Colonic mucosa (tissue), 4 donors: ENCODE measurements around the gene COX6B2. TPM values are rescaled to one million over a fixed set of nuclear protein-coding genes. Genes with fewer than 3 reads are reported as not detected.

Experiments
- DNase-seq: peaks from one replicate; pipeline ENCODE4 v3.0.0-alpha.2; 2020
- H3K27ac ChIP-seq: fragments of 200-600 bp; one replicate; pipeline ENCODE4 v1.8.0; 2021
- H3K27me3 ChIP-seq: fragments of 200-600 bp; one replicate; pipeline ENCODE4 v1.8.0; 2021
- H3K36me3 ChIP-seq: fragments of 200-600 bp; one replicate; pipeline ENCODE4 v1.8.0; 2021
- H3K4me1 ChIP-seq: fragments of 200-600 bp; one replicate; pipeline ENCODE4 v1.8.0; 2021; ENCODE audit warnings: mild to moderate bottlenecking
- H3K4me3 ChIP-seq: fragments of 200-600 bp; one replicate; pipeline ENCODE4 v1.8.0; 2021
- H3K9ac ChIP-seq, 2 donors: one replicate each; pipeline ENCODE4 v1.7.0; 2013; ENCODE audit warnings: control low read depth in 2 of 2, low read depth in 2 of 2, low read length in 2 of 2
- H3K9me3 ChIP-seq: fragments of 200-600 bp; one replicate; pipeline ENCODE4 v1.8.0; 2021
- intact Hi-C: fragments of 100-400 bp; cut with DNase I; formaldehyde crosslinking; loops from one replicate; pipeline ENCODE4 v1.14.1; 2022
- total RNA-seq, 2 donors: library from RNA; stranded (reverse); fragmentation: NEBNext Ultra II Directional in 1 of 2; extraction: Animal tissue kit (Norgen Biotek cat#: 25700) in 1 of 2; gene quantifications; one replicate each; pipeline ENCODE4 v1.2.1, GENCODE V29; 2021
- TF ChIP-seq, protein P1 (sequence below): fragments of 200-600 bp; IDR thresholded peaks from one replicate; pipeline ENCODE4 v1.8.0; 2022; ENCODE audit warnings: antibody characterized with exemption, mild to moderate bottlenecking
- donor health status: healthy.
- donor health status: DM: no; HTN: no; CAD: no.
- donor health status: DM: no; HTN: no; CAD: no.

COX6B2 gene
- total RNA-seq, 2 donors from 2014 or later: 12.9 to 15.2 TPM

GRCh38 chr19:55345818-55346724 is 8.4 kb downstream of the COX6B2 start:
- Histone ChIP-seq H3K9me3 (no peaks in the 10 kb centered on the region), H3K9ac (no peak overlapping the region), H3K27me3 (no peaks in the 10 kb centered on the region), H3K4me3 (no peak overlapping the region), H3K36me3 (peaks cover 5% of the 10 kb centered on the region), H3K27ac (no peak overlapping the region), H3K4me1 (no peaks in the 10 kb centered on the region)
- peak; percentile 82 for DNase-seq
- intact Hi-C loops: no loop called here
- TF ChIP-seq, protein P1, sequence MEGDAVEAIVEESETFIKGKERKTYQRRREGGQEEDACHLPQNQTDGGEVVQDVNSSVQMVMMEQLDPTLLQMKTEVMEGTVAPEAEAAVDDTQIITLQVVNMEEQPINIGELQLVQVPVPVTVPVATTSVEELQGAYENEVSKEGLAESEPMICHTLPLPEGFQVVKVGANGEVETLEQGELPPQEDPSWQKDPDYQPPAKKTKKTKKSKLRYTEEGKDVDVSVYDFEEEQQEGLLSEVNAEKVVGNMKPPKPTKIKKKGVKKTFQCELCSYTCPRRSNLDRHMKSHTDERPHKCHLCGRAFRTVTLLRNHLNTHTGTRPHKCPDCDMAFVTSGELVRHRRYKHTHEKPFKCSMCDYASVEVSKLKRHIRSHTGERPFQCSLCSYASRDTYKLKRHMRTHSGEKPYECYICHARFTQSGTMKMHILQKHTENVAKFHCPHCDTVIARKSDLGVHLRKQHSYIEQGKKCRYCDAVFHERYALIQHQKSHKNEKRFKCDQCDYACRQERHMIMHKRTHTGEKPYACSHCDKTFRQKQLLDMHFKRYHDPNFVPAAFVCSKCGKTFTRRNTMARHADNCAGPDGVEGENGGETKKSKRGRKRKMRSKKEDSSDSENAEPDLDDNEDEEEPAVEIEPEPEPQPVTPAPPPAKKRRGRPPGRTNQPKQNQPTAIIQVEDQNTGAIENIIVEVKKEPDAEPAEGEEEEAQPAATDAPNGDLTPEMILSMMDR: no peak

DNA sequence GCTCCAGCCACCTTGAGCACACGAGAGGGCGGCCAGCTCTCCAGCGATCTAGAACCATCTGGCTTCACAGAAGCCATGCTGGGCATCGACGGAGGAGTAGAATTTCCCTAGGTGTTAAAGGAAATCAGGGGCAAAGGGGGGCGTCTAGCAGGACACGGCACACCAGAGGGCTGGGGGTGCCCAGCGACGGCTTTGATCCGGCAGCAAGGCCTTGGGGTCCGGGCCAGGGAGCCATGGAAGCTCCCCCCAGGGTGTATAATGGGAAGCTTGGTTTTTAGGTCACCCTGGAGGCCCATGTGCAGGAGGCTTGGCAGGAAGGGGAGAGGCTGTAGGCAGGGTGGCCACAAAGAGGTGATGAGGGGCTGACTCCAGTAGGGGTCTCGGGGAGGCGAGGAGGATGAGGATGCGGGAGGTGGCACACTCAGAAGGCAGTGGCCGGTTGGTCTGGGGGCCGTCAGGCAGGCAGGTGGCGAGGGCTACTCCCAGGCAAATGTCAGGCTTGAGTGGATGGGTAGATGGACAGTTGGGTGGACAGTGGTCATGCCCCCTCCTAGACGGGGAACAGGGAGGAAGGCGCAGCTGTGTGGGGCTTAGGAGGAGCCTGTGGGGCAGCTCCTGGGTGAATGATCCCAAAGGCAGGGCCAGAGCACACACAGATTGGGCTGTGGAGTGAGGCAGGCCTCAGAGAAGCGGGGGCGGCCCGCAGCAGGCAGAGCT is 9.3 kb downstream of the COX6B2 start:
- intact Hi-C loops: no loop called here
- H3K9me3 ChIP-seq: no peaks in the 10 kb centered on the region
- H3K9ac ChIP-seq: no peak overlapping the region
- no peaks in the 10 kb centered on the region for H3K4me1 ChIP-seq
- TF ChIP-seq, protein P1: no peak
- no peaks in the 10 kb centered on the region for H3K27me3 ChIP-seq
- H3K4me3 ChIP-seq: no peak overlapping the region
- DNase-seq: no peak
- no peak overlapping the region for H3K27ac ChIP-seq
- H3K36me3 ChIP-seq: peaks cover 5% of the 10 kb centered on the region

- Histone ChIP-seq H3K27ac (no peak overlapping the region), H3K27me3 (no peaks in the 10 kb centered on the region), H3K4me1 (no peaks in the 10 kb centered on the region), H3K4me3 (no peak overlapping the region), H3K9ac (no peak overlapping the region), H3K36me3 (peaks cover 5% of the 10 kb centered on the region), H3K9me3 (no peaks in the 10 kb centered on the region)
- intact Hi-C loops: no loop called here
- TF ChIP-seq, protein P1: no peak
- no peak for DNase-seq
These were observed 10.1 kb downstream of the COX6B2 start for GRCh38 chr19:55344444-55344843.

DNA sequence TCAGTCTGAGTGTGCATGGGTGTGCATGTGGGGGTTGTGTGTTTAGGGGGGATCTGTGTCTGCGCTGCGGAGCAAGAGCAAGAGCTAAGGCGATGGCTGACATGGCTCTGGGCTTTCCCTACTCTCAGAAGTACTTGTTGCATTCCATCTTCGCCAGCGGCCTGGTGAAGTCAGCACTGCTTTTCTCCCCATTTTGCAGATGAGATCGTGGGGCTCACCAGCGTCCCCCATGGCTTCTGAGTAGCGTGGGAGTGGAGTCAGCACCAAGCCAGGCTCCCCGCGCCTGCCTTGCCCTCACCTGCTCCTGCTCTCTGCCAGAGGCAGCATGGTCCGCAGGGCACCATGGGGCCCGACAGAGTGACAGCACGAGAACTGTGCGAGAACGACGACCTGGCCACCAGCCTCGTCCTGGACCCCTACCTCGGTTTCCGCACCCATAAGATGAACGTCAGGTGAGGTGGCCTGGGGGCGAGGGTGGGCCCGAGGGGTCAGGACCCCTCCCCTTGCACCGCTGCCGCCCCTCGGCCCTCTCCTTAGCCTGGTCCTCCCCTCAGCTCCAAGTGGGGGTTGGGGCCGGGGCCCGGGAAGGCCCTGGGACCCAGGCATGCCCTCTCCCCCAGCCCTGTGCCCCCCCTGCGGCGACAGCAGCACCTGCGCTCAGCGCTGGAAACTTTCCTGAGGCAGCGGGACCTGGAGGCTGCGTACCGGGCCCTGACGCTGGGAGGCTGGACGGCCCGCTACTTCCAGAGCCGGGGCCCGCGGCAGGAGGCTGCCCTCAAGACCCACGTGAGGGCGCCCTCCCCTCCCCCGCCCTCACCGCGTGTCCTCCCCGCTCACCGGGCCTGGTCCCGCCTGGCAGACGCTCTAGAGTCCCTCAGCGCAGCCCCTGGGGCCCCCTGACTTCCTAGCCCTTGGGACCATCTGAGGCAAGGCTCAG is 12.7 kb downstream of the COX6B2 start:
- H3K9me3 ChIP-seq: no peaks in the 10 kb centered on the region
- H3K4me3 ChIP-seq: peak overlapping the region; percentile 47
- H3K9ac ChIP-seq: no peak overlapping the region
- no peak overlapping the region for H3K27ac ChIP-seq
- no peaks in the 10 kb centered on the region for H3K4me1 ChIP-seq
- TF ChIP-seq, protein P1: no peak
- no peak for DNase-seq
- intact Hi-C loops: no loop called here
- no peaks in the 10 kb centered on the region for H3K27me3 ChIP-seq
- H3K36me3 ChIP-seq: peaks cover 5% of the 10 kb centered on the region

- Histone ChIP-seq H3K27ac (no peak overlapping the region), H3K36me3 (peaks cover 5% of the 10 kb centered on the region), H3K4me1 (no peaks in the 10 kb centered on the region), H3K4me3 (peak overlapping the region; percentile 47), H3K9ac (peak overlapping the region; percentile 89 to 98), H3K9me3 (no peaks in the 10 kb centered on the region), H3K27me3 (no peaks in the 10 kb centered on the region)
- TF ChIP-seq, protein P1: no peak
- intact Hi-C loops: no loop called here
- DNase-seq: peak; percentile 87
These were observed 13.3 kb downstream of the COX6B2 start for GRCh38 chr19:55341171-55341588.
